ENCODE results near the gene NSMCE4A. TPM values are rescaled to one million over a fixed set of nuclear protein-coding genes. Genes with fewer than 3 reads are reported as not detected.

The NSMCE4A gene
- total RNA-seq, 1 experiment from 2014 or later, result 72.2 TPM

DNA sequence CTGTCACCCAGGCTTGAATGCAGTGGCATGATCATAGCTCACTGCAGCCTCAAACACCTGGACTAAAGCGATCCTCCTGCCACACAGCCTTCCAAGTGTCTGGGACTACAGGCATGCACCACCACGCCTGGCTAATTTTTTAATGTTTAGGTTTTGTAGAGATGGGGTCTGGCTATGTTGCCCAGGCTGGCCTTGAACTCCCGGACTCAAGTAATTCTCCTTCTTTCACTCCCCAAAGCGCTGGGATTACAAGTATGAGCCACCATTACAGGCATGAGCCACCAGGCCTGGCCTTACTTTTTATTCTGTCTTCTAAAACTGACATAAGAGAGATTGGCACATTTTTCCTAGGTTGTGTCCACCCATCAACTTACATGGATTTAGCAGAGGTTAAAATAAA lies 47.3 kb upstream of the NSMCE4A start:
- POLR2A ChIA-PET, result no interaction called here
- in situ Hi-C loops (cut with HindIII; ENCODE audit: low pct_unique_long_range_greater_than_20kb, low sequenced_read_pairs), result no loop called here

DNA sequence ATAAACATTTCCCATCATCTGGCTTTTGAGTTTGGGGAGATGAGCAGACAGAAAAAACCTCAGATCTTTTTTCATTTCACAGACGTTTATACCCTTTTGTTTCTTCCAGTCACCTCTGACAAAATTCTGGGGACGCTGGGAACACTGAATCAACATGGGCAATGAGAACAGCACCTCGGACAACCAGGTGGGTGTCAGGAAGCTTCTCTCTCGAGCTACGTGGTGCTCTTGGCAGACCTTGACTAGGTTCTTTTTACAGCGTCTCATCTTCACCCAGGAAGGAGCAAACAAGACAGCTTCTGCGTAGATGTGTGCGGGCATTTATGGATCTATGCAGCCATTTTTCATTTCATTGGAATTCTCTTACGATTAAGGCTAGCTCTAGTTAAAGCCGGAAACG lies 46.8 kb upstream of the NSMCE4A start:
- Histone ChIP-seq H3K27ac (ENCODE audit: low read length) (no peak overlapping the region), H3K4me1 (ENCODE audit: control insufficient read depth, insufficient read depth, low read length) (peaks cover 22% of the 10 kb centered on the region), H3K27me3 (ENCODE audit: control insufficient read depth, insufficient read depth, low read length) (no peaks in the 10 kb centered on the region), H3K4me3 (ENCODE audit: low read depth in 2 of 2, low read length in 2 of 2) (no peak overlapping the region), H3K36me3 (ENCODE audit: control insufficient read depth, insufficient read depth, low read length) (no peaks in the 10 kb centered on the region), H3K9me3 (ENCODE audit: control insufficient read depth, insufficient read depth, low read depth, low read length) (no peaks in the 10 kb centered on the region)
- TF ChIP-seq TCF7L2 (IDR thresholded peaks at IDR 0.05; ENCODE audit: low read depth, low read length) (no peak), CTCF (IDR thresholded peaks at IDR 0.05) (no peak), SIN3A (IDR thresholded peaks at IDR 0.05; ENCODE audit: borderline replicate concordance, insufficient read depth, low read depth, low read length) (no peak), POLR2AphosphoS5 (IDR thresholded peaks at IDR 0.05; ENCODE audit: low read depth, low read length) (no peak)
- TF ChIP-seq, protein P1, sequence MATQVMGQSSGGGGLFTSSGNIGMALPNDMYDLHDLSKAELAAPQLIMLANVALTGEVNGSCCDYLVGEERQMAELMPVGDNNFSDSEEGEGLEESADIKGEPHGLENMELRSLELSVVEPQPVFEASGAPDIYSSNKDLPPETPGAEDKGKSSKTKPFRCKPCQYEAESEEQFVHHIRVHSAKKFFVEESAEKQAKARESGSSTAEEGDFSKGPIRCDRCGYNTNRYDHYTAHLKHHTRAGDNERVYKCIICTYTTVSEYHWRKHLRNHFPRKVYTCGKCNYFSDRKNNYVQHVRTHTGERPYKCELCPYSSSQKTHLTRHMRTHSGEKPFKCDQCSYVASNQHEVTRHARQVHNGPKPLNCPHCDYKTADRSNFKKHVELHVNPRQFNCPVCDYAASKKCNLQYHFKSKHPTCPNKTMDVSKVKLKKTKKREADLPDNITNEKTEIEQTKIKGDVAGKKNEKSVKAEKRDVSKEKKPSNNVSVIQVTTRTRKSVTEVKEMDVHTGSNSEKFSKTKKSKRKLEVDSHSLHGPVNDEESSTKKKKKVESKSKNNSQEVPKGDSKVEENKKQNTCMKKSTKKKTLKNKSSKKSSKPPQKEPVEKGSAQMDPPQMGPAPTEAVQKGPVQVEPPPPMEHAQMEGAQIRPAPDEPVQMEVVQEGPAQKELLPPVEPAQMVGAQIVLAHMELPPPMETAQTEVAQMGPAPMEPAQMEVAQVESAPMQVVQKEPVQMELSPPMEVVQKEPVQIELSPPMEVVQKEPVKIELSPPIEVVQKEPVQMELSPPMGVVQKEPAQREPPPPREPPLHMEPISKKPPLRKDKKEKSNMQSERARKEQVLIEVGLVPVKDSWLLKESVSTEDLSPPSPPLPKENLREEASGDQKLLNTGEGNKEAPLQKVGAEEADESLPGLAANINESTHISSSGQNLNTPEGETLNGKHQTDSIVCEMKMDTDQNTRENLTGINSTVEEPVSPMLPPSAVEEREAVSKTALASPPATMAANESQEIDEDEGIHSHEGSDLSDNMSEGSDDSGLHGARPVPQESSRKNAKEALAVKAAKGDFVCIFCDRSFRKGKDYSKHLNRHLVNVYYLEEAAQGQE (IDR thresholded peaks at IDR 0.05; ENCODE audit: insufficient read depth in 1 of 2, low read depth in 2 of 2, low read length in 1 of 2), result no peak
- no TSS peak for BruUV-seq (replicated peaks)
- CTCF ChIA-PET, result no interaction called here
- ATAC-seq, result no peak
- in situ Hi-C loops (cut with HindIII; ENCODE audit: low pct_unique_long_range_greater_than_20kb, low sequenced_read_pairs), result no loop called here
- DNase-seq (ENCODE audit: low read depth, low spot score), result no peak
- POLR2A ChIA-PET, result no interaction called here
- intact Hi-C loops (cut with micrococcal nuclease; ENCODE audit: unreplicated experiment), result no loop called here

More for the DNA sequence above, 47.3 kb upstream of the NSMCE4A start:
- CTCF ChIA-PET, result no interaction called here
- H3K27ac ChIP-seq (ENCODE audit: low read length), result no peak overlapping the region
- H3K9me3 ChIP-seq (ENCODE audit: control insufficient read depth, insufficient read depth, low read depth, low read length), result no peaks in the 10 kb centered on the region
- intact Hi-C loops (cut with micrococcal nuclease; ENCODE audit: unreplicated experiment), result no loop called here
- H3K4me3 ChIP-seq (ENCODE audit: low read depth in 2 of 2, low read length in 2 of 2), result no peak overlapping the region
- no peaks in the 10 kb centered on the region for H3K27me3 ChIP-seq (ENCODE audit: control insufficient read depth, insufficient read depth, low read length)
- ATAC-seq, result no peak
- peaks cover 22% of the 10 kb centered on the region for H3K4me1 ChIP-seq (ENCODE audit: control insufficient read depth, insufficient read depth, low read length)
- H3K36me3 ChIP-seq (ENCODE audit: control insufficient read depth, insufficient read depth, low read length), result no peaks in the 10 kb centered on the region
- no TSS peak for BruUV-seq (replicated peaks)
- TF ChIP-seq POLR2AphosphoS5 (IDR thresholded peaks at IDR 0.05; ENCODE audit: low read depth, low read length), result no peak
- TF ChIP-seq, protein P1 (IDR thresholded peaks at IDR 0.05; ENCODE audit: insufficient read depth in 1 of 2, low read depth in 2 of 2, low read length in 1 of 2), result no peak
- no peak for TF ChIP-seq SIN3A (IDR thresholded peaks at IDR 0.05; ENCODE audit: borderline replicate concordance, insufficient read depth, low read depth, low read length)
- no peak for TF ChIP-seq TCF7L2 (IDR thresholded peaks at IDR 0.05; ENCODE audit: low read depth, low read length)
- TF ChIP-seq CTCF (IDR thresholded peaks at IDR 0.05), result no peak
- no peak for DNase-seq (ENCODE audit: low read depth, low spot score)
